Measurements from ENCODE around the gene FAM229A. TPM values are rescaled to one million over a fixed set of nuclear protein-coding genes. Genes with fewer than 3 reads are reported as not detected.

Gene FAM229A
- total and polyA plus RNA-seq, 4 donors, result 1.6 to 3.3 (median 2.1) TPM

GRCh38 chr1:32331549-32331948 is 30.7 kb downstream of the FAM229A start (continued):
- no peak for TF ChIP-seq CTCF (IDR thresholded peaks at IDR 0.05; ENCODE audit: low read depth, low read length, missing input control)
- no peak for TF ChIP-seq ZBTB33 (IDR thresholded peaks at IDR 0.05)

GRCh38 chr1:32330558-32331151 is 31.6 kb downstream of the FAM229A start:
- DNase-seq (ENCODE audit: low spot score), result no peak
- Histone ChIP-seq H3K4me1 (ENCODE audit: control insufficient read depth in 4 of 4, insufficient read depth in 4 of 4, low read length in 3 of 4) (peaks cover 0 to 12% (median 5%) of the 10 kb centered on the region in 4 donors), H3K9ac (ENCODE audit: low read depth in 1 of 2, low read length in 2 of 2) (no peak overlapping the region), H3K4me3 (ENCODE audit: low read depth in 1 of 3, low read length in 3 of 3) (no peak overlapping the region), H3K27ac (ENCODE audit: low read depth in 1 of 2, low read length in 2 of 2) (no peak overlapping the region), H3K27me3 (ENCODE audit: control insufficient read depth in 4 of 4, insufficient read depth in 4 of 4, low read length in 3 of 4) (no peaks in the 10 kb centered on the region), H3K9me3 (ENCODE audit: control insufficient read depth in 4 of 4, low read length in 3 of 4) (no peaks in the 10 kb centered on the region), H3K36me3 (ENCODE audit: control insufficient read depth in 4 of 4, insufficient read depth in 3 of 4, low read depth in 1 of 4, low read length in 3 of 4) (peaks cover 4 to 63% (median 42%) of the 10 kb centered on the region in 4 donors)
- 93% methylated on average over 12 of the region's 12 CpGs for WGBS
- TF ChIP-seq CTCF (IDR thresholded peaks at IDR 0.05; ENCODE audit: low read depth, low read length, missing input control), result no peak
- no peak for TF ChIP-seq ZBTB33 (IDR thresholded peaks at IDR 0.05)
- no peak for TF ChIP-seq EGR1 (IDR thresholded peaks at IDR 0.05; ENCODE audit: low read depth in 2 of 2)
- TF ChIP-seq HNF4A (conservative IDR thresholded peaks at IDR 0.05), result no peak
- no peak for TF ChIP-seq HNF4G (IDR thresholded peaks at IDR 0.05)
- TF ChIP-seq FOXA1 (IDR thresholded peaks at IDR 0.05), result no peak
- no peak for TF ChIP-seq NR2F2 (IDR thresholded peaks at IDR 0.05)
- TF ChIP-seq SP1 (IDR thresholded peaks at IDR 0.05), result no peak
- no peak for TF ChIP-seq JUND (IDR thresholded peaks at IDR 0.05)
- no peak for TF ChIP-seq RAD21 (IDR thresholded peaks at IDR 0.05)
- no peak for TF ChIP-seq YY1 (IDR thresholded peaks at IDR 0.05)
- TF ChIP-seq REST (IDR thresholded peaks at IDR 0.05), result no peak
- TF ChIP-seq GABPA (IDR thresholded peaks at IDR 0.05 in 1 of 2, conservative IDR thresholded peaks at IDR 0.05 in 1 of 2), result no peak
- no peak for TF ChIP-seq ATF3 (IDR thresholded peaks at IDR 0.05)
